Endothelial cell of hepatic sinusoid (primary cell): ENCODE data around the gene DNAJB6.
"Not testable (repeated sequence)": the region's sequence is repeated elsewhere in the genome, so short reads cannot be mapped to it uniquely, and the experiment has no call there.

Source experiments
- in situ Hi-C: cut with HindIII; loops from 2 replicates; pipeline ENCODE4 v1.10.0; 2017; ENCODE audit warnings: low sequenced_read_pairs

The DNAJB6 gene

DNA sequence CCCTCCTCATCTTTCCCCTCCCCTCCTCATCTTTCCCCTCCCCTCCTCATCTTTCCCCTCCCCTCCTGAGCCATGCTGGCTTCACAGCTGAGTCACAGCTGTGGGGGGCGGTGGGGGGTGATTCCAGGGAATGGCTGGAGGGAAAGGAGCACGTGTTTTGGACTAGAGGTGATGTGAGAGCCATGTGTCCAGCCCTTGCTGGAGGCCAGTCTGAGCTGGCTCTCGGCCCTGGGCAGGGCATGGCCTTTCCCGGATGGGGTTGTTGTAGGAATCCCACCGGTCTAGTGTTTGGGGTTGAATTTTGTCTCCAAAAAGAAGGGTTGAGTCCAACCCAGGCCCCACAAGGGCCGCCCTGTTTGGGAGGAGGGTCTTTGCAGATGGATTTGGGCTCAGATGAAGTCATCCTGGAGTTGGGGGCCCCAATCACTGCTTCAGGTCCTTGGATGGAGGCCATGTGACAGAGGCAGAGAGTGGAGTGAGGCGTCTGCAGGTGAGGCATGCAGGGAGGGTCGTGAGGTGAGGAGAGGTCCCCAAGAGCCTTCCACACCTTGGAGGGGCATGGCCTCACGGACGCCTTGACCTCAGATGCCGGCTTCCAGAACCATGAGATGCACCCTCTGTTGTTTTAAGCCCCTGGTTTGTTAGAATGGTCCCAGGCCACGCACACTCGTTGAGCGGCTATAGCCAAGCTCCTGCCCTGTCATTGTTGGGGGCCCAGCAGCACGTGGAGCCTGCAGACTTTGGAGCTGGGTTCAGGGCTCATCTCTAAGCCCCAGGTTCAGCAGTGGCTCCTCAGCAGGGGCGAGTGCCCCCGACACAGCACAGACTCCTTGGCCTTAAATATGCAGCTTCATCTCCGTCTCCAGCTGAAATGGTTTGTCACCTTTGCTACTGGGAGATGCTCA, 101.6 kb downstream of the DNAJB6 start:
- in situ Hi-C loops: no loop called here

DNA sequence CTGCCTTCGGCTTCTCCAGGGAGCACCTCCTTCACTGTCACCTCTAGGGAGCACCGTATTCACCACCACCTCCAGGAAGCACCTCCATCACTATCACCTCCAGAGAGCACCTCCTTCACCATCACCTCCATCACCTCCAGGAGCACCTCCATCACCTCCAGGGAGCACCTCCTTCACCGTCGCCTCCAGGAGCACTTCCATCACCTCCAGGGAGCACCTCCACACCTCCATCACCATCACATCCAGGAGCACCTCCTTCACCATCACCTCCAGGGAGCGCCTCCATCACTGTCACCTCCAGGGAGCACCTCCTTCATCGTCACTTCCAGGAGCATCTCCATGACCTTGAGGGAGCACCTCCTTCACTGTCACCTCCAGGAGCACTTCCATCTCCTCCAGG, 102.3 kb downstream of the DNAJB6 start:
- in situ Hi-C loops: no loop called here

DNA sequence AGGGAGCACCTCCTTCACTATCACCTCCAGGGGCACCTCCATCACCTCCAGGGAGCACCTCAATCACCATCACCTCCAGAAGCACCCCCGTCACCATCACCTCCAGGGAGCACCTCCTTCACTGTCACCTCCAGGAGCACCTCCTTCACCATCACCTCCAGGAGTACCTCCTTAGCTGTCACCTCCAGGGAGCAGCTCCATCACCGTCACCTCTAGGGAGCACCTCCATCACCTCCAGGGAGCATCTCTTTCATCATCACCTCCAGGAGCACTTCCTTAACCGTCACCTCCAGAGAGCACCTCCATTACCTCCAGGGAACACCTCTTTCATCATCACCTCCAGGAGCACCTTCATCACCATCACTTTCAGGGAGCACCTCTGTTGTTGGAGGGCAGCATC, 103.0 kb downstream of the DNAJB6 start:
- in situ Hi-C loops: no loop called here

DNA sequence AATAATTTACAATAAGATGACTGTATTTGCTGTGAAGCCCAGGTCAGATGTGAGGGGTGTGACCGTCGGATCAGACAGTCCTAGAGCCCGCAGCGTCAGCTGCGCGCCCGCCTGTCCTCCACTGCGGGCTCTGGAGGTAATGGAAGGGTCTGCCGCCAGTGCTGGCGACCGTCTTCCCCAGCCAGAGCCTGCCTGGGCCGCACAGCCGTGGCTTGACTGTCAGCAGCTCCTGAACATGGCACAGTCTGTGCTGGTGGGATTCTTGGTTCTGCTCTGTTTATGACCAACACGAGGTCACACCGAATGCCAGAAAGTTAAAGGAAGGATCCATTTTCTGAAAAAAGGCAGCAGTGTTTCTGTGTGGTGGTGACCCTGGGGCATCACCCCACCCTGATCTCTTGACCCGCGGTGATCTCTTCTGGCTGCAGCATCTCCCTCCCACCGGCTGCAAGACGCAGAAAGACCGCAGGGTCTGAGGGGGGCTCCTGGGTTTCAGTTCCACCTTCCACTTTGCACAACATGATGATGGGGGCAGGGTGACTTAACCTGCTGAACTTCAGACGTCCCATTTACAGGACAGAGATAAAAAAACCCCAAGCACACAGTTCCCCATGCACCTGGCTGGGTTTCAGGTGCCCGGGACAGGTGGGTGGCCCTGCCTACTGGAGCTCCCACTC, 103.7 kb downstream of the DNAJB6 start:
- in situ Hi-C loops: no loop called here

GRCh38 chr7:157441023-157441399, 104.2 kb downstream of the DNAJB6 start:
- in situ Hi-C loops: no loop called here

DNA sequence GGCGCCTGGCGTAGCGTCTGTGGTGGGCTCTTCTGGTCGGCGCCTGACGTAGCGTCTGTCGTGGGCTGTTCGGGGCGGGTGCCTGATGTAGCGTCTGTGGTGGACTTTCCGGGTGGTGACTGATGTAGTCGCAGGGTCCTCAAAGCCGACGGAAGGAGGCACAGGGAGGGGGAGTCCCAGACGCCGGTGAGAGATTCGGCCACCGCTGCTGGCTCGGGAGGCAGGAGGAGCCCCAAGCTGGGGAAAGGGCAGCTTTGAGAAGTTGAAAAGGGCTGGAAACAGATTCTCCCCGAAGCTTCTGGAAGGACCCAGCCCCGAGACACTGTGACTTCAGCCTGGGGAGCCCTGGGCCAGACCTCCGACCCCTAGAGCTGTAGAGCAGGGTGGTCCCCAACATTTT, 105.7 kb downstream of the DNAJB6 start:
- in situ Hi-C loops: no loop called here

GRCh38 chr7:157442993-157443831, 106.4 kb downstream of the DNAJB6 start:
- in situ Hi-C loops: no loop called here

GRCh38 chr7:157444011-157444842, 107.4 kb downstream of the DNAJB6 start:
- in situ Hi-C loops: no loop called here

- in situ Hi-C loops: no loop called here
Measured at GRCh38 chr7:157444843-157445135, 108.0 kb downstream of the DNAJB6 start.

- in situ Hi-C loops: no loop called here
Measured at GRCh38 chr7:157445246-157445955, 108.6 kb downstream of the DNAJB6 start.

DNA sequence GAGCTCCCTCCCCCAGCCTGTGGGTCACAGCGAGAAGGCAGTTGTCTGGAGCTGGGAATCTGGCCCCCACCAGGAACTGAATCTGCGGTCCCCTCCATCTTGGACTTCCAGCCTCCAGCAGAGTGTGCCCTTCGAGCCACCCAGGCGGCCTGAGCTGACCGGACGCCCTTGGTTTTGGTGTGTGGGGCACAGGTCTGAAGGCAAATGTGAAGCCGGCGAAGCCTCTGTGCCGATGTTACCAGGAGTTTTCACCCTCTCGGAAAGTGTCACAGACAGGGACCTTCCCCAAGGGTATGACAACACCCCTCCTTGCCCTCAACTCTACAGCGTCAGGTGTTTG, 109.1 kb downstream of the DNAJB6 start:
- in situ Hi-C loops: no loop called here

- in situ Hi-C loops: no loop called here
Measured at GRCh38 chr7:157446322-157446721, 109.5 kb downstream of the DNAJB6 start.

- in situ Hi-C loops: not testable (repeated sequence)
Measured at GRCh38 chr7:157454003-157454402, 117.2 kb downstream of the DNAJB6 start.

- in situ Hi-C loops: no loop called here
Measured at GRCh38 chr7:157457355-157458253, 120.8 kb downstream of the DNAJB6 start.

GRCh38 chr7:157458254-157458633, 121.4 kb downstream of the DNAJB6 start:
- in situ Hi-C loops: no loop called here

- in situ Hi-C loops: no loop called here
Measured at GRCh38 chr7:157459966-157460365, 123.2 kb downstream of the DNAJB6 start.

DNA sequence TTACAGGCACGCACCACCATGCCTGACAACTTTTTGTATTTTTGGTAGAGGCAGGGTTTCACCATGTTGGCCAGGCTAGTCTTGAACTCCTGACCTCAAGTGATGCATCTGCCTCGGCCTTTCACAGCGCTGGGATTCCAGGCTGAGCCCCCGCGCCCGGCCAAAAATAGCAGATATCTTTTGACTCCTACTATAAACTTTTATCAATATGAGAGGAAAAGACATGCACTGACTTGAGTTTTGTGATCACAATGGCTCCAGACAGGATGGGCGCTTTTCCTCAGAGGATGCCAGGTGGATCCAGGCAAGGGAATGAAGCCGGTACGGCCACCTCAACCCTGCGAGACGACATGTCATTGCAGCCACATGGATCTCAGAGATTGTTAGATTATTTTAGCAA, 123.9 kb downstream of the DNAJB6 start:
- in situ Hi-C loops: no loop called here

GRCh38 chr7:157461573-157462418, 125.0 kb downstream of the DNAJB6 start:
- in situ Hi-C loops: no loop called here
